ENCODE measurements around the gene CENPX. TPM values are rescaled to one million over a fixed set of nuclear protein-coding genes. Genes with fewer than 3 reads are reported as not detected.

CENPX gene
- total and polyA plus RNA-seq, 2 of the 13 experiments (the other 11 are each of a cell fraction or from before 2014, with no cell fraction given): 92.7 to 170 TPM

DNA sequence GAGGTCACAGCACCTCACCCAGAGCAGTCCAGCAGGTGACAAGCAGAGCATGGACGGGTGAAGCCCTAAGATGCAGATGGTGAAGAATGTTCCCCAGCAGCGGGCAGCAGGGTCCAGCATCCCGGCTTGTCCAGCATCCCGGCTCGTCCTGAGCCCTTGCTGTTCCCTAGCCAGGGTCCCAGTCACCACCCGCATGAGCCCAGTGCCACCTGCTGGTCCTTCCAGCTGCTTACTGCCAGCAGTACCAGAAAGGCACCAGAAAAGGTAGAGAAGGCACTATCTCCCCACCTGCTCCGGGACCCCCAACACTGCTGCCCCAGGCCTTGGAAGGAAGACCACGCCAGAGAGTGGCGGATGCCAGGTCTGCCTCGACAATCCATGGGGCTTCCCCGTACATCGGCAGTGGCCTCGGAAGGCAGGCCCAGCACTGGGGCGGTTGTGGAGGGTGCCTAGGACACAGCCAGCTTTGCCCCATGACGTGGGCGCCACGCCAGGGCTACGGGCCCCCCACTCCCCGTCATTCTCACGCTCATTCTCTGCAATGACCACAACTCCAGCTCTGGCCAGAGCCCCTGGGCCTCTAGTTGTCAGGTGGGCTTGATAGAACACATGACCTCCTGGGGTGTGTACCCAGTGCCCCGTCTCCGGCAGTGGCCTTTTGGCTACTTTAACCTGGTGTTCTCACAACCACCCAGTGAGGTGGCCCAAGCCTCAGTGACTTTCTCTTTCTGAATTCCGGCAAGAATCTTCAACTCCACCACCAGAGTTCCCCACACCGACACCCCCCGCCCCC lies 1.4 kb downstream of the CENPX start (continued):
- TF ChIP-seq, protein P1, sequence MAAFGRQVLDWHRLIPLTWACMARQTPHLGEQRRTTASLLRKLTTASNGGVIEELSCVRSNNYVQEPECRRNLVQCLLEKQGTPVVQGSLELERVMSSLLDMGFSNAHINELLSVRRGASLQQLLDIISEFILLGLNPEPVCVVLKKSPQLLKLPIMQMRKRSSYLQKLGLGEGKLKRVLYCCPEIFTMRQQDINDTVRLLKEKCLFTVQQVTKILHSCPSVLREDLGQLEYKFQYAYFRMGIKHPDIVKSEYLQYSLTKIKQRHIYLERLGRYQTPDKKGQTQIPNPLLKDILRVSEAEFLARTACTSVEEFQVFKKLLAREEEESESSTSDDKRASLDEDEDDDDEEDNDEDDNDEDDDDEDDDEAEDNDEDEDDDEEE (CRISPR knock-in tag; IDR thresholded peaks at IDR 0.05): no peak; the same call in 1 of the 2 replicates
- TF ChIP-seq ZNF263 (CRISPR knock-in tag; IDR thresholded peaks at IDR 0.05) (peak; percentile 63; the same call in 1 of the 2 replicates), FOXJ3 (CRISPR knock-in tag; IDR thresholded peaks at IDR 0.05; ENCODE audit: borderline replicate concordance) (peak; percentile 49; the same call in 1 of the 2 replicates), RARG (CRISPR knock-in tag; IDR thresholded peaks at IDR 0.05; ENCODE audit: low read depth) (no peak), ATRX (CRISPR knock-in tag; IDR thresholded peaks at IDR 0.05; ENCODE audit: borderline replicate concordance) (no peak), ZNF274 (CRISPR knock-in tag; IDR thresholded peaks at IDR 0.05) (no peak; the same call in 1 of the 2 replicates), FOSL1 (CRISPR knock-in tag; IDR thresholded peaks at IDR 0.05; ENCODE audit: borderline replicate concordance) (no peak), ZBTB42 (CRISPR knock-in tag; IDR thresholded peaks at IDR 0.05) (0 out of 2 replicates have a peak, but pooled peaks have one; percentile 48), HNF4G (IDR thresholded peaks at IDR 0.05; ENCODE audit: borderline replicate concordance, low read depth, low read length) (no peak), HNF4G (CRISPR knock-in tag; IDR thresholded peaks at IDR 0.05; ENCODE audit: borderline replicate concordance, low read depth) (no peak; the same call in 1 of the 2 replicates), ZNF180 (CRISPR knock-in tag; IDR thresholded peaks at IDR 0.05; ENCODE audit: borderline replicate concordance, low read depth) (no peak), RFX3 (CRISPR knock-in tag; IDR thresholded peaks at IDR 0.05) (no peak), NFYB (CRISPR knock-in tag; IDR thresholded peaks at IDR 0.05) (0 out of 2 replicates have a peak, but pooled peaks have one; percentile 22), RORA (CRISPR knock-in tag; IDR thresholded peaks at IDR 0.05) (no peak), LCORL (IDR thresholded peaks at IDR 0.05) (no peak), LCORL (CRISPR knock-in tag; IDR thresholded peaks at IDR 0.05) (peak; percentile 81), RCOR2 (CRISPR knock-in tag; IDR thresholded peaks at IDR 0.05) (no peak), KLF16 (CRISPR knock-in tag; IDR thresholded peaks at IDR 0.05) (peak in 1 of 2 experiments; percentile 87; a peak in 2 of 4 replicates), KAT8 (CRISPR knock-in tag; IDR thresholded peaks at IDR 0.05) (peak; percentile 54; the same call in 1 of the 2 replicates)
- TF ChIP-seq, protein P2, sequence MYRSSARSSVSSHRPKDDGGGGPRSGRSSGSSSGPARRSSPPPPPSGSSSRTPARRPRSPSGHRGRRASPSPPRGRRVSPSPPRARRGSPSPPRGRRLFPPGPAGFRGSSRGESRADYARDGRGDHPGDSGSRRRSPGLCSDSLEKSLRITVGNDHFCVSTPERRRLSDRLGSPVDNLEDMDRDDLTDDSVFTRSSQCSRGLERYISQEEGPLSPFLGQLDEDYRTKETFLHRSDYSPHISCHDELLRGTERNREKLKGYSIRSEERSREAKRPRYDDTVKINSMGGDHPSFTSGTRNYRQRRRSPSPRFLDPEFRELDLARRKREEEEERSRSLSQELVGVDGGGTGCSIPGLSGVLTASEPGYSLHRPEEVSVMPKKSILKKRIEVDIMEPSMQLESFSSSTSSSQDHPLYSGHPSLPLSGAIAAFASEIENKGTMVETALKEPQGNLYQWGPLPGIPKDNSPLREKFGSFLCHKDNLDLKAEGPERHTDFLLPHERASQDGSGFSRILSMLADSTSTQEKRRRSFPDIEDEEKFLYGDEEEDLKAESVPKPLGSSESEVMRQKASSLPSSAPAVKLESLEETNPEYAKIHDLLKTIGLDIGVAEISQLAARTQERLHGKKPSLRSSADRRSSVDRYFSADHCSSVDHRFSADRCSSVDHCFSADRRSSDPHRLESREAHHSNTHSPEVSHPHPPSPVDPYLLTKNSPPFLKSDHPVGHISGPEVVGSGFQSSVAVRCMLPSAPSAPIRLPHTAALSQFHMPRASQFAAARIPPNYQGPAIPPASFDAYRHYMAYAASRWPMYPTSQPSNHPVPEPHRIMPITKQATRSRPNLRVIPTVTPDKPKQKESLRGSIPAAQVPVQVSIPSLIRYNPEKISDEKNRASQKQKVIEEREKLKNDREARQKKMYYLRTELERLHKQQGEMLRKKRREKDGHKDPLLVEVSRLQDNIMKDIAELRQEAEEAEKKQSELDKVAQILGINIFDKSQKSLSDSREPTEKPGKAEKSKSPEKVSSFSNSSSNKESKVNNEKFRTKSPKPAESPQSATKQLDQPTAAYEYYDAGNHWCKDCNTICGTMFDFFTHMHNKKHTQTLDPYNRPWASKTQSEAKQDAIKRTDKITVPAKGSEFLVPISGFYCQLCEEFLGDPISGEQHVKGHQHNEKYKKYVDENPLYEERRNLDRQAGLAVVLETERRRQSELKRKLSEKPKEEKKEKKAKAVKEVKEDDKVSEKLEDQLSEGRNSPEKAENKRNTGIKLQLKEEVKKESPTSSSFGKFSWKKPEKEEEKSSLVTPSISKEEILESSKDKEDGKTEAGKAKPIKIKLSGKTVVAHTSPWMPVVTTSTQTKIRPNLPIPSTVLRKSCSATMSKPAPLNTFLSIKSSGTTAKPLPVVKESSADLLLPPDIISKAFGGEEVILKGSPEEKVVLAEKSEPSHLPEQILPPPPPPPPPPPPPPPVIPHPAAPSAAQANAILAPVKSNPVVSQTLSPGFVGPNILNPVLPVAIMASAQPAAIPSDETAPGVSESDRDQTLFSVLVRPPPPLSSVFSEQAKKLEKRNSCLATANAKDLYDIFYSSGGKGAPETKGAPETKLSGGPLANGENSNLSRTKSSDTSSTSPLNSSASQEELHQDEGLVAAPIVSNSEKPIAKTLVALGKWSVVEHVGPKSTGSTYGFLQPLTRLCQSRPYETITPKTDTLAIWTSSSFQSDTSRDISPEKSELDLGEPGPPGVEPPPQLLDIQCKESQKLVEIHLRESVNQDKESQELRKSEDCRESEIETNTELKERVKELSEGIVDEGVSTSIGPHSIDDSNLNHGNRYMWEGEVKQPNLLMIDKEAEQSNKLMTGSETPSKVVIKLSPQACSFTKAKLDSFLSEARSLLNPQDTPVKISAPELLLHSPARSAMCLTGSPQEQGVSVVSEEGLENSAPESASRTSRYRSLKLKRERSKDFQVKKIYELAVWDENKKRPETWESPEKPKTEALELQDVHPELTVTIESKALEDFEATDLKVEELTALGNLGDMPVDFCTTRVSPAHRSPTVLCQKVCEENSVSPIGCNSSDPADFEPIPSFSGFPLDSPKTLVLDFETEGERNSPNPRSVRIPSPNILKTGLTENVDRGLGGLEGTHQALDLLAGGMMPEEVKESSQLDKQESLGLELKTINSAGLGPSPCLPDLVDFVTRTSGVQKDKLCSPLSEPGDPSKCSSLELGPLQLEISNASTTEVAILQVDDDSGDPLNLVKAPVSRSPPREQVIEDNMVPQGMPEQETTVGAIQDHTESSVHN (CRISPR knock-in tag; IDR thresholded peaks at IDR 0.05): peak; percentile 70; the same call in 1 of the 2 replicates

Measured in HepG2 (cell line).